Neuronal stem cell (in vitro differentiated cells): ENCODE results near the gene GALT.

Source experiments
- DNase-seq: peaks from one replicate; pipeline ENCODE4 v3.0.0-alpha.2; 2013; ENCODE audit warnings: low spot score
- H2AFZ ChIP-seq: one replicate; pipeline ENCODE4 v1.6.1; 2013; ENCODE audit warnings: mild to moderate bottlenecking, low read length, inconsistent platforms
- H2AK5ac ChIP-seq: 2 replicates; pipeline ENCODE4 v1.6.1; 2013; ENCODE audit warnings: low read depth, mild to moderate bottlenecking, inconsistent platforms, low read length, moderate library complexity, mixed read lengths
- H2BK120ac ChIP-seq: 2 replicates; pipeline ENCODE4 v1.6.1; 2013; ENCODE audit warnings: low read depth, mild to moderate bottlenecking, inconsistent platforms, low read length, moderate library complexity, mixed read lengths
- H2BK12ac ChIP-seq: one replicate; pipeline ENCODE4 v1.6.1; 2013; ENCODE audit warnings: low read length, inconsistent platforms
- H2BK15ac ChIP-seq: 2 replicates; pipeline ENCODE4 v1.6.1; 2013; ENCODE audit warnings: mild to moderate bottlenecking, low read length, inconsistent platforms, mixed read lengths
- H2BK5ac ChIP-seq: one replicate; pipeline ENCODE4 v1.6.1; 2013; ENCODE audit warnings: inconsistent platforms, mild to moderate bottlenecking, low read length, moderate library complexity
- H3K14ac ChIP-seq: one replicate; pipeline ENCODE4 v1.6.1; 2013; ENCODE audit warnings: low read length, inconsistent platforms
- H3K18ac ChIP-seq: 2 replicates; pipeline ENCODE4 v1.6.1; 2013; ENCODE audit warnings: low read length, inconsistent platforms
- H3K23ac ChIP-seq: 2 replicates; pipeline ENCODE4 v1.6.1; 2013; ENCODE audit warnings: low read depth, mild to moderate bottlenecking, mixed read lengths, low read length, inconsistent platforms; ENCODE audit not compliant: poor library complexity
- H3K27ac ChIP-seq: replicated peaks from 3 replicates; pipeline ENCODE4 v1.5.1; 2013; ENCODE audit warnings: low read length, inconsistent platforms
- H3K27me3 ChIP-seq, 3 experiments: 2 replicates each; pipeline ENCODE4 v1.6.1; 2013; ENCODE audit warnings: low read length in 3 of 3, mild to moderate bottlenecking in 2 of 3, inconsistent platforms in 1 of 3, low read depth in 1 of 3, mixed read lengths in 1 of 3, moderate library complexity in 1 of 3; ENCODE audit not compliant: control insufficient read depth in 3 of 3, insufficient read depth in 3 of 3
- H3K36me3 ChIP-seq, 2 donors: replicated peaks in 1 of 2; 2 replicates each; pipeline ENCODE4 v1.6.1; 2013; ENCODE audit warnings: low read length in 2 of 2; ENCODE audit not compliant: control insufficient read depth in 2 of 2, insufficient read depth in 2 of 2
- H3K4ac ChIP-seq: 2 replicates; pipeline ENCODE4 v1.6.1; 2013; ENCODE audit warnings: inconsistent platforms, mild to moderate bottlenecking, low read length, moderate library complexity
- H3K4me1 ChIP-seq, 2 donors: 1 replicate in 1 of 2; 2 replicates in 1 of 2; pipeline ENCODE4 v1.6.1; 2013; ENCODE audit warnings: low read length in 2 of 2, low read depth in 1 of 2; ENCODE audit not compliant: control insufficient read depth in 2 of 2, insufficient read depth in 1 of 2
- H3K4me2 ChIP-seq: one replicate; pipeline ENCODE4 v1.6.1; 2013; ENCODE audit warnings: mild to moderate bottlenecking, low read length, inconsistent platforms; ENCODE audit not compliant: insufficient read depth, poor library complexity, severe bottlenecking
- H3K4me3 ChIP-seq, 2 donors: 2 replicates each; pipeline ENCODE4 v1.5.1; 2013; ENCODE audit warnings: low read length in 2 of 2, mild to moderate bottlenecking in 2 of 2, inconsistent platforms in 1 of 2, moderate library complexity in 1 of 2
- H3K79me1 ChIP-seq: one replicate; pipeline ENCODE4 v1.6.1; 2013; ENCODE audit warnings: low read depth, mild to moderate bottlenecking, inconsistent platforms, low read length, moderate library complexity
- H3K9ac ChIP-seq: one replicate; pipeline ENCODE4 v1.6.1; 2013; ENCODE audit warnings: mild to moderate bottlenecking, low read depth, low read length, inconsistent platforms; ENCODE audit not compliant: poor library complexity
- H3K9me3 ChIP-seq, 2 donors: replicated peaks in 1 of 2; 2 replicates each; pipeline versions ENCODE3 to v1.6.1; 2013; ENCODE audit warnings: low read length in 2 of 2, mild to moderate bottlenecking in 2 of 2, inconsistent platforms in 1 of 2, low read depth in 1 of 2, mixed read lengths in 1 of 2, moderate library complexity in 1 of 2; ENCODE audit not compliant: control insufficient read depth in 2 of 2, insufficient read depth in 1 of 2
- H4K8ac ChIP-seq: one replicate; pipeline ENCODE4 v1.6.1; 2013; ENCODE audit warnings: low read depth, mild to moderate bottlenecking, inconsistent platforms, low read length, moderate library complexity
- H4K91ac ChIP-seq: one replicate; pipeline ENCODE4 v1.6.1; 2013; ENCODE audit warnings: low read length, low read depth, mild to moderate bottlenecking, inconsistent platforms; ENCODE audit not compliant: poor library complexity
- WGBS, 2 donors: extraction: QIAGEN DNeasy Blood & Tissue Kit; methylation state at CpG; one replicate each; pipeline ENCODE4 v1.1.7; 2013; ENCODE audit warnings: missing lambda C conversion rate in 2 of 2, mixed read lengths in 1 of 2; ENCODE audit not compliant: insufficient read length in 2 of 2, insufficient replicate concordance in 1 of 2; ENCODE audit errors: extremely low coverage in 2 of 2; 5-methylcytosine and 5-hydroxymethylcytosine counted together

GALT gene

GRCh38 chr9:34664281-34665066 lies 18.0 kb downstream of the GALT start:
- no peak overlapping the region for H2BK12ac ChIP-seq
- H2AK5ac ChIP-seq = no peak overlapping the region
- no peak overlapping the region for H4K91ac ChIP-seq
- H4K8ac ChIP-seq = no peak overlapping the region
- peak overlapping the region; percentile 92 for H3K18ac ChIP-seq
- peak overlapping the region; percentile 93 for H3K9ac ChIP-seq
- H2BK15ac ChIP-seq = peak overlapping the region; percentile 12
- peak overlapping the region; percentile 87 for H2BK5ac ChIP-seq
- H3K79me1 ChIP-seq = peaks cover 5% of the 10 kb centered on the region
- H3K4ac ChIP-seq = no peak overlapping the region
- H3K36me3 ChIP-seq = peaks cover 11 to 12% of the 10 kb centered on the region in 2 donors
- peaks cover 0 to 7% of the 10 kb centered on the region in 2 donors for H3K4me1 ChIP-seq
- no peak overlapping the region for H3K27ac ChIP-seq
- H3K23ac ChIP-seq = peak overlapping the region; percentile 67
- peak; percentile 62 for DNase-seq
- WGBS, 2 donors = no CpG with 5 or more reads among the region's 18 CpGs
- H2AFZ ChIP-seq = peak overlapping the region; percentile 89
- peak overlapping the region; percentile 76 to 84 for H3K4me3 ChIP-seq
- no peak overlapping the region for H3K14ac ChIP-seq
- peaks cover 0 to 4% of the 10 kb centered on the region in 2 donors for H3K9me3 ChIP-seq
- H3K4me2 ChIP-seq = peak overlapping the region; percentile 94
- peak overlapping the region; percentile 66 for H2BK120ac ChIP-seq
- no peaks in the 10 kb centered on the region for H3K27me3 ChIP-seq

DNA sequence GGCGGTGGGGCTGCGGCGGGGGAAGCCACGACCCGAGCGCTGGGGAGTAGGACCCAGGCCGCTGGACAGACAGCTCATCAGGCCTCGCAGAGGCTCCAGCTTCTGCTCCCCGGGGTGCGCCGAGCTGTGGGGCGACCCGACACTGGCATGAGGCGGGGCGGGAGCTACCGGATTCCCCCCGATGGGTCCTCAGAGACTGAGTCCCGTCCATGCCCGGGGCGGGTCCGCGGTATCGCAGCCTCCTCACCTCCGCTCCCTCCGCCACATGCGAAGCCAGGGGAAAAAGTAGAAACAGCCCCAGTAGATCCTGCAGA lies 18.5 kb downstream of the GALT start:
- H4K91ac ChIP-seq = no peak overlapping the region
- peak overlapping the region; percentile 66 for H2BK120ac ChIP-seq
- no peak for DNase-seq
- peak overlapping the region; percentile 89 for H2AFZ ChIP-seq
- no CpG with 5 or more reads among the region's 26 CpGs for WGBS, 2 donors
- peaks cover 3 to 4% of the 10 kb centered on the region in 2 donors for H3K9me3 ChIP-seq
- H4K8ac ChIP-seq = no peak overlapping the region
- peak overlapping the region; percentile 93 for H3K9ac ChIP-seq
- peak overlapping the region; percentile 76 to 84 for H3K4me3 ChIP-seq
- H2AK5ac ChIP-seq = no peak overlapping the region
- H3K36me3 ChIP-seq = peaks cover 11 to 12% of the 10 kb centered on the region in 2 donors
- peaks cover 0 to 7% of the 10 kb centered on the region in 2 donors for H3K4me1 ChIP-seq
- peak overlapping the region; percentile 92 for H3K18ac ChIP-seq
- peak overlapping the region; percentile 94 for H3K4me2 ChIP-seq
- peak overlapping the region; percentile 12 for H2BK15ac ChIP-seq
- H2BK12ac ChIP-seq = no peak overlapping the region
- H3K4ac ChIP-seq = no peak overlapping the region
- H3K14ac ChIP-seq = no peak overlapping the region
- peak overlapping the region; percentile 87 for H2BK5ac ChIP-seq
- no peak overlapping the region for H3K27ac ChIP-seq
- peaks cover 6% of the 10 kb centered on the region for H3K79me1 ChIP-seq
- H3K27me3 ChIP-seq = no peaks in the 10 kb centered on the region
- H3K23ac ChIP-seq = peak overlapping the region; percentile 67

DNA sequence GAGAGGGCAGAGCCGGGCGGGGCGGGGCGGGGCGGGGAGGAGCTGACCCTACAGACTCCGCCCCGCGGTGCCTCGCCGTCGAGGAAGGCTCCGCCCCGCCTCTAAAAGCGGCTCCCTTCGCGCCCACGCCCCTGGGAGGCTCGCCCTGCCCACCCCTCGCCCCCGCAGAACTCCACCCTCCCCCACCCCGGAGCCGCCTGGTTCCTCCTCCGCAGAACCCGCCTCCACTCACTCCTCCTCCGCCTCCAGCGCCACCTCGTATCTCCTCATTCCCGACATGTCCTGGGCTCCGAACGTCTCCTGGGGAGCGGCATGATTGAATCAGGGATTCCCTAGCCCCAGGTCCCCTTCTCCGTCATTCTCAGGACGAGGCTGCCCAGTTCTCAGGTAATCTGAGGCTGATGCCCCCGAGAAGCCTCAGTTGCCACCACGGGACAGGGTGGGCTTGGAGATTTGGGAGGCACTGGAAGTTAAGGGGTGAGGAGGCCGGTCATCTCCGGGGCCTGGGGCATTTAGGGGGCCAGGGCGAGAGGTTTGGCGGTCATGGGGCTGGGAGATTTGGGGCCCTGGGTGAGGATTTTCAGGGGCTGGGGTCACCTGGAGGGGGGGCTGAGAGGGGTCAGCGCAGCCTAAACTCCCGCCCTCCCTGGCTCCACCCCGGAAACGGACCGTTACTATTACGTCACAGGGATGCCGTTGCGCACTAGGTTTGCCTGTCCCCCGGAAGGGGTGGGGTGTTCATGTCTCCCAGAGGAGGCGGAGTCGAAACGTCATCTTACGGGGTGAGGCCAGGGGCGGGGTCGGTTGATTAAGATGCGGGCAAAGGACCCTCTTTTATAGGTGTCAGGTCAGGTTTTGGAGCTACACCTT lies 19.1 kb downstream of the GALT start:
- Histone ChIP-seq H3K27ac (peak overlapping the region; percentile 92), H3K4me3 (peak overlapping the region; percentile 76 to 85), H3K27me3 (no peaks in the 10 kb centered on the region), H3K9me3 (peaks cover 6 to 8% of the 10 kb centered on the region in 2 donors), H4K8ac (no peak overlapping the region), H3K23ac (peak overlapping the region; percentile 9), H2AK5ac (peak overlapping the region; percentile 34), H3K36me3 (peaks cover 11 to 12% of the 10 kb centered on the region in 2 donors), H2AFZ (peak overlapping the region; percentile 89), H3K4ac (no peak overlapping the region), H3K4me1 (peaks cover 0 to 7% of the 10 kb centered on the region in 2 donors), H2BK12ac (no peak overlapping the region), H2BK5ac (peak overlapping the region; percentile 93), H3K14ac (no peak overlapping the region), H3K18ac (peak overlapping the region; percentile 99), H2BK120ac (no peak overlapping the region), H2BK15ac (peak overlapping the region; percentile 96), H3K9ac (peak overlapping the region; percentile 93), H3K79me1 (peaks cover 6% of the 10 kb centered on the region), H3K4me2 (peak overlapping the region; percentile 94), H4K91ac (peak overlapping the region; percentile 80)
- WGBS, 2 donors = no CpG with 5 or more reads among the region's 55 CpGs
- peak; percentile 90 for DNase-seq
